B cell (primary cell): ENCODE measurements around the gene STH.

ENCODE experiments used
- EZH2 ChIP-seq: IDR thresholded peaks from 2 replicates; pipeline ENCODE4 v1.6.1; 2012; ENCODE audit warnings: borderline replicate concordance, low read depth, mild to moderate bottlenecking, moderate library complexity, low read length; ENCODE audit not compliant: insufficient read depth, poor library complexity, severe bottlenecking
- TF ChIP-seq, protein P1 (sequence below): fragments of 200-600 bp; IDR thresholded peaks from one replicate; pipeline ENCODE4 v1.8.0; 2022; ENCODE audit warnings: antibody characterized with exemption, mild to moderate bottlenecking

DNA sequence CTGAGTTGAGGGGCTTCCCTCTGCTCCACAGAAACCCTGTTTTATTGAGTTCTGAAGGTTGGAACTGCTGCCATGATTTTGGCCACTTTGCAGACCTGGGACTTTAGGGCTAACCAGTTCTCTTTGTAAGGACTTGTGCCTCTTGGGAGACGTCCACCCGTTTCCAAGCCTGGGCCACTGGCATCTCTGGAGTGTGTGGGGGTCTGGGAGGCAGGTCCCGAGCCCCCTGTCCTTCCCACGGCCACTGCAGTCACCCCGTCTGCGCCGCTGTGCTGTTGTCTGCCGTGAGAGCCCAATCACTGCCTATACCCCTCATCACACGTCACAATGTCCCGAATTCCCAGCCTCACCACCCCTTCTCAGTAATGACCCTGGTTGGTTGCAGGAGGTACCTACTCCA, 26.0 kb downstream of the STH start:
- TF ChIP-seq, protein P1, sequence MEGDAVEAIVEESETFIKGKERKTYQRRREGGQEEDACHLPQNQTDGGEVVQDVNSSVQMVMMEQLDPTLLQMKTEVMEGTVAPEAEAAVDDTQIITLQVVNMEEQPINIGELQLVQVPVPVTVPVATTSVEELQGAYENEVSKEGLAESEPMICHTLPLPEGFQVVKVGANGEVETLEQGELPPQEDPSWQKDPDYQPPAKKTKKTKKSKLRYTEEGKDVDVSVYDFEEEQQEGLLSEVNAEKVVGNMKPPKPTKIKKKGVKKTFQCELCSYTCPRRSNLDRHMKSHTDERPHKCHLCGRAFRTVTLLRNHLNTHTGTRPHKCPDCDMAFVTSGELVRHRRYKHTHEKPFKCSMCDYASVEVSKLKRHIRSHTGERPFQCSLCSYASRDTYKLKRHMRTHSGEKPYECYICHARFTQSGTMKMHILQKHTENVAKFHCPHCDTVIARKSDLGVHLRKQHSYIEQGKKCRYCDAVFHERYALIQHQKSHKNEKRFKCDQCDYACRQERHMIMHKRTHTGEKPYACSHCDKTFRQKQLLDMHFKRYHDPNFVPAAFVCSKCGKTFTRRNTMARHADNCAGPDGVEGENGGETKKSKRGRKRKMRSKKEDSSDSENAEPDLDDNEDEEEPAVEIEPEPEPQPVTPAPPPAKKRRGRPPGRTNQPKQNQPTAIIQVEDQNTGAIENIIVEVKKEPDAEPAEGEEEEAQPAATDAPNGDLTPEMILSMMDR = no peak
- TF ChIP-seq EZH2 = no peak
